Glomerular endothelial cell (primary cell): ENCODE measurements around the gene EOLA1. TPM values are rescaled to one million over a fixed set of nuclear protein-coding genes. Genes with fewer than 3 reads are reported as not detected.
"Not testable (repeated sequence)": the region's sequence is repeated elsewhere in the genome, so short reads cannot be mapped to it uniquely, and the experiment has no call there.

Experiments
- DNase-seq: peaks from one replicate; pipeline ENCODE4 v3.0.0-alpha.2; 2011; ENCODE audit warnings: low read depth, low spot score; ENCODE audit errors: extremely low read depth
- total RNA-seq: library from RNA; depleted of rRNA; stranded (reverse); fragments of >200 nt; gene quantifications from 2 replicates; pipeline ENCODE4 v1.2.3, GENCODE V29; 2015

EOLA1 gene
- total RNA-seq, 1 donor from 2014 or later: 11.2 TPM

DNA sequence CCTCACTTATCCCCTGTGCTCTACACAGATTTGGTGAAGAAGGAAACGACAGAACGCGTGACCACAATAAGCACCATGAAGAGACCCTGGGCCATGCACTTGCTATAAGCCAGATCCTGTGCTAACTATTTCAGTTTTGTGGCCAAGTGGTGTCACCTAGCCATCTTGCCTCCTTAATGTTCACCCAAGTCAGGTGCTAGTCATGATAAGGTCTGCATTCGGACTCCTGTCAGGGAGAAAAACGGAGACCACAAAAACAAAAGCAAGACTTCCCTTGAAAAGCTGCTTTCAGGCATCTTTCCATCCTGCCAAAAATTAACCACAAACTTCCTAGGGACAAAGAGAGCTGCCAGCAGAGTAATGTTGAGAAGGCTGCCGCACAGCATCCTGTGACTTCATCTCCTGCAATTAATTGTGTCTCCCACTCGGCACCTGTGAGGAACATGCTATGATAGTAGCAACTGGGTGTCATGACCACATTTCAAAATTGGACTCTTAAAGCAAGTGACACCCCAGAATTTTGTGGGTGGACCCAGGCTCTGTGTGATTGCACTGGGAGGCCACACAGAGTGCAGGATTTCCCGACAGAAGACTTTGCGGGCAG, 26.9 kb upstream of the EOLA1 start:
- no peak for DNase-seq

DNA sequence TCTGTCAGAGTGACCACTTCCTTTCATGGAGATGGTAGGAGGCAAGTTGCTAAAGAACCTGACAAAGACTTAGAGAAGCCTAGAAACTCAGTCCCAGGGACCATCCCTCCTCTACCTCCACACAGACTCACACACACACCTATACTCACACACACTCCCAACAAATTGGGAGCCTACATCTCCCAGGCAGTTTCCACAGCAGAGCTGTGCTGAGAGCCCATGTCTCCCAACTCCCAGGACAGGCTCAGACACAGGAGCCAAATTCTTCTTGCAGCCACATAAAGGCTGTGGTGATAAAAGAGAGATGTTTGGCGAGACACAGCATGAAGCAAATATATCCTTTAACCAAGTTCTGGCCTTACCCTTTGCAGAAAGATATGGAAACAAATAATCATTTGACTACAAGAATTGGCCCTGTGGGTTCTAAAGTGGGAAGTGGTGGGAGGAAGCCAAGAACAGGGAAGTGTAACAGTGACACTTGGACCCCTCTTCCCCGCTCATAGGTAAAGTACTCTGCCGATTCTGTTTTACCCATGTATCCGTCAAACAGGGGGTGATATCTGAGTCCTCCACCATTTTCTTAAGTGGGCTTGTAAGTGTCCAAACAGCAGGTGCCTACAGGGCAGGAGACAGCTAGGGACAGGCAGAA, 24.7 kb upstream of the EOLA1 start:
- no peak for DNase-seq

DNA sequence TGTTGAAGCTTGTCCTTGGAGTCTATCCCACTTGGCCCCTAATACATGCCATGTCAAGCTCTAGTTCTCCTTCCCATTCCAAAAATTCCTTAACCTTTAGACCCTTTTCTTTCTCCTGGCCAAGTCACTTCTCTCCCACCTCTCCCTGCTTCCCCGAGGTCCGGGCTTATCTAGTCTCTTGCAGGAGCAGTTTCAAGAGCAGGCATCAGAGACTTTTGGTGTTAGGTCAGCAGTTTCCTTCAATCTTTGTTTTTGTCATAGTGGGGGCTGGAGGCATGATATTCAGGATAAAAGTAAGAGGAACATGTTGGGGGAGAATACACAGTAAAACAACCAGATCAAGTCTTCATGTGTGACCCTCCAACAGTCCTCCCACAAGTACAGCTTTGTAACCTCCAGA, 24.2 kb upstream of the EOLA1 start:
- DNase-seq: no peak

GRCh38 chrX:149517308-149517707, 23.5 kb upstream of the EOLA1 start:
- DNase-seq: no peak

DNA sequence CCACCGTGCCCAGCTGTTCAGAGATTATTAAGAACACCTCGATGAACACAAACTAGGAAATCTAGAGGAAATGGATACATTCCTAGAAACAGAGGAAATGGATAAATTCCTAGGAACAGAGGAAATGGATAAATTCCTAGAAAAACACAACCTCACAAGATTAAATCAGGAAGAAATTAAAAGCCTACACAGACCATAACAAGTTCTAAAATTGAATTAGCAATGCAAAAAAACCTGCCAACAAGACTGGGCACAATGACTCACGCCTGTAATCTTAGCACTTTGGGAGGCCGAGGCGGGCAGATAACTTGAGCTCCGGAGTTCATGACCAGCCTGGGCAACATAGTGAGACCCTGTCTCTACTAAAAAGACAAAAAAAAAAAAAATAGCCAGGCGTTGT, 22.6 kb upstream of the EOLA1 start:
- no peak for DNase-seq

GRCh38 chrX:149520636-149521277, 20.1 kb upstream of the EOLA1 start:
- not testable (repeated sequence) for DNase-seq

DNA sequence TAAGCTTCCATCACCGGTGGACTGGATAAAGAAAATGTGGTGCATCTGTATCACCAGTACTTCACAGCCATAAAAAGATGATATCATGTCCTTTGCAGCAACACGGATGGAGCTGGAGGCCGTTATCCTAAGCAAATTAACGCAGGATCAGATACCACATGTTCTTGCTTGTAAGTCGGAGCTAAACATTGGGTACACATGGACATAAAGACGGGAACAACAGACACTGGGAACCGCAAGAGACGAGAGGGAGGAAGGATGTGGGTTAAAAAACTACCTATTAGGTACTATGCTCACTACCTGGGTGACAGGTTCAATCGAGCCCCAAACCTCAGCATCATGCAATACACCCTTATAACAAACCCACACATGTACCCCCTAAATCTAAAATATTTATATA, 19.4 kb upstream of the EOLA1 start:
- no peak for DNase-seq

- DNase-seq: no peak
Observed at GRCh38 chrX:149522916-149523315, 17.9 kb upstream of the EOLA1 start.

DNA sequence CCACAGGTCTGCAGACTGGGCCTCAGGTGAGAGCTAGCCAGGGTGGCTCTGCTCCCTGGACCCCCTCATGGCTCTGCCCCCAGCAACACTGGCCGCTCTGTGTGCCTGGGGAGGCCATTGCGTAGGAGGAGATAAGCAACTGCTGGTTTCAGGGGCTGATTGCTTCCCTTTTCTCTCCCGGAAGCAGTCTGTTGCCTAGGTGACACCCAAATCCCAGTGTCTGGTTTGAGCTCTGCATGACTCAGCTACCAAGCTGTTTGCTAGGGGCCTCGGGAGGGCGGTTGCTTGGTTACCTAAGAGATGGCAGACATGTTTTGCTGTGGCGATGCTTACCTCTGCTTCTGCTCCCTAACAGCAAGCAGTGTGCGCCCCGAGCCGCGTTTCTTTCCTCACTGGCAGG, 15.4 kb upstream of the EOLA1 start:
- DNase-seq: not testable (repeated sequence)

GRCh38 chrX:149525903-149526302, 14.9 kb upstream of the EOLA1 start:
- not testable (repeated sequence) for DNase-seq

DNA sequence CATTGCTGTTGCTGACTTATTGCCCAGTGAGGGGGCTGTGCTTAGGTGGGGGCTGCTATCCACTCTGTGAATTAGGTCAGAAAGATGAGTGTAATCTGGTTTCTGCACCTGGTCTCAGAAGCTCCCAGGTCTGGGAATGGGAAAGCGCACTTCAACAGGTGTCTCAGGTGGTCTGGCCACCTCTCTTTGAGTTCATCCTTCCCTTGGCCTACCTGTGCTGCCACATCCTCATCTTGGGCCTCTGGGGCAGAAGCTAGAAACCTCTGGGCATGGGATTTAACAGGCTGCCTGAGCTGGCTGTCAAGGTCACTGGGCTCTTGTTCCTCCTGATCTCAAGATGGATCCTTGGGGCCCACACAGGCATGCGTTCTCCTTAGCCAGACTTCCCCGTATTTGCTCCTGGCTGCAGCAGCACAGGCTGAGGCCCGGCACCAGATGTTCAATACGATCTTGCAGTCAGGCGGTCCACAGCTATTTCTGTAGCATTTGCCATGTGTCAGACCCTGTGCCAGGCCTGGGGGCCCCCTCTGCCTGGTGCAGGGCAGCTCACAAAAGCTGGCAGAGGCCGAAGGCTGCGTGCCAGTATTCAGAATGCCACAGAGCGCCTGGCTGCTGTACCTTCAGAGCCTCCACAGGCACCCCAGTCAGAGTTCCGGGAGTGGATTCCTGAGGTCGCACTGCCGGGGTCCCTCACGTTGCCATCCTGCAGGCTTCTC, 14.3 kb upstream of the EOLA1 start:
- DNase-seq: not testable (repeated sequence)

GRCh38 chrX:149527705-149528104, 13.1 kb upstream of the EOLA1 start:
- DNase-seq: no peak

- DNase-seq: no peak
Observed at GRCh38 chrX:149528381-149528780, 12.4 kb upstream of the EOLA1 start.

DNA sequence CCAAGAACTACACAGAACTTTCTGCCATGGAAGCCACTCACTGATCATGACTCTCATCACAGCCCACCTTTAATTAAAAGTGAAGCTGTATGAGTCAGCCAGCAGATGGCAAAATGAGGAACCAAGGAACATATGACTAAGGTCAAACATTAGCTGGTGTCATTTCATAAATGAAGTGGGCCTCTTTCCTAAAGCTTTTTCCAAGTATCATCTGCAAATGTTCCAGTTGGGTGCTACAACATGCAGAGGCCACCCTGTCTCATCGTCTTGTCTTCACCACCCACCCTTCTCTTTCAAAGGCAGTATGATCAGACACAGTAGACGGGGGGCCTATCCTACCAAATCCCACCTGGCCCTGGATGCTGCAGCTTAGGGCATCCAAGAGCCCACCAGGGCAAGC, 9.2 kb upstream of the EOLA1 start:
- DNase-seq: no peak

DNA sequence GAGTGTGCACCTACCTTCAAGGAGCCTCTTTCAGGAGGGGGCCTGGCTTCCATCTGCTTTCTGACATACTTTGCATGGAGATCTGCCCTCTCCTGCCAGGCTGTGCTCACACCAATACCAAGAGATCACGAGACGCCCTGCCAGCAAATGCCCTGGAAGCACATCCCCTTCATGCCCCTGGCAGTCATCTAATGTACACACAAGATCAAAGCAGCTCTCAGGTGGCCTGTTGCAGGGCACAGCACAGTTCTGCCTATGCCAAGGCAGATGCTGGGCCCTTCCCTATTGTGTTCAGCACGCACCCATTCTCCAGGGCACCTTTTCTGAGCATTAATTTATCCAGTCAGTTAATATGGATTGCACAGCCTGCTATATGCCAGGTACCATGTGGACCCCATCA, 7.9 kb upstream of the EOLA1 start:
- DNase-seq: not testable (repeated sequence)

- not testable (repeated sequence) for DNase-seq
Observed at GRCh38 chrX:149533999-149534398, 6.8 kb upstream of the EOLA1 start.

- not testable (repeated sequence) for DNase-seq
Observed at GRCh38 chrX:149534926-149535602, 5.7 kb upstream of the EOLA1 start.

GRCh38 chrX:149537474-149537873, 3.3 kb upstream of the EOLA1 start:
- not testable (repeated sequence) for DNase-seq

DNA sequence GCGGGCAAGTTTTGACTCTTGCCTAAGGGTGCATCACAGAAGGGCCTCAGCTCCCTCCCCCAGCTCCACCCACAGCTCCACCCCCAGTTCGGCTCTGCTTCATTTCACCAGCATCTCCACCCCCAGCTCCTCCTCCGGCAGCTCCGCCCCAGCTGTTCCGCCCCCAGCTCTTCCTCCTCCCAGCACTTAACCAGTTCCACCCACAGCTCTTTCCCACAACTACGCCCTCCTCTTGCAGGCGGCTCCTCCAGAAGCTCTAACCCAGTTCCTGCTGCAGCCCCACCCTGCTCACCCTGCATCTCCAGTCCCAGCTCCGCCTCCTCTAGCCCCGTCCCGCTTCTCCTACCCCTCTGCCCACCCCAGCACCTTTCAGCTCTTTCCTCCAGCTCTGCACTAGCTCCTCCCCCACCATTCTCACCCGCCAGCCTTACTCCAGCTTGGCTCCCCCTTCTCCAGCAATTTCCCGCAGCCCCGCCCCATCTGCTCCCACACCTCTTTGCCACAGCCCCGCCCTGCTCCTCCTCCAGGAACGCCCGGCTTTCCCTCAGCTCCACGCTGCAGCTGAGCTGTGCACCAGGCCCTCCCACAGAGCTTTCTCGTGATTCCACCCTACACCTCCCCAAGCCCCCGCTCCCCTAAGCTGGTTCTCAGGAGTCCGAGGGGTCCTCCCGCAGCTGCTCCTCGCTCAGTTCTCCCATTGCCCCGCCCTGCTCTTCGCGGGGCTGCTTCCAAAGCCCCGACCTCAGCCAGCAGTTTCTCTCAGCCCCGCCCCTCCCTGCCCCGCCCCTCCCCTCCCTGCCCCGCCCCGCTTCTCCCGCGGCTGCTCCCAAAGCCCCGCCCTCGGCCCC, 1.3 kb upstream of the EOLA1 start:
- DNase-seq: no peak

GRCh38 chrX:149540131-149540620, 636 bp upstream of the EOLA1 start:
- no peak for DNase-seq
